Ishikawa (cell line): Measurements from ENCODE around the gene AKAP9.

Source experiments
- EGR1 ChIP-seq: IDR thresholded peaks from 2 replicates; pipeline ENCODE4 v1.6.1; 2012
- RAD21 ChIP-seq: IDR thresholded peaks from 2 replicates; pipeline ENCODE4 v1.6.1; 2012; ENCODE audit warnings: low read depth
- TAF1 ChIP-seq: IDR thresholded peaks from 2 replicates; pipeline ENCODE4 v1.6.1; 2012; ENCODE audit warnings: low read depth, mild to moderate bottlenecking
- TF ChIP-seq, protein P1 (sequence below): IDR thresholded peaks from 2 replicates; pipeline ENCODE4 v1.6.1; 2012

DNA sequence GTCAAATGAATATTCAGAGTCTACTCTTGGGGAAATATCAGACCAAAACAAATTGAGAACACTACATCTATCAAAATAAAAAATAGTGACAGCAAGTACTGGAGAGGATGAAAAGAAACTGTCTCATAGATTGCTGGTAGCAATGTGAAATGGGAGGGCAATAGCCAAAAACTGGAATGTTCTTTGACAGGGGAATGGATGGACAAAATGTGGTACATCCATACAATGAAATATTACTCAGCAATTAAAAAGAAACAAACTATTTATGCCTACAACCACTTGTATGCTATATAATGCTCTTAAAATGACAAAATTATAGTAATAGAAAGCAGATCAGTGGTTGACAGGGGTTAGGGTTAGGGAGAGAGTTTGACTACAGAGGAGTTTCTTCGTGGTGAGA, 147.6 kb downstream of the AKAP9 start:
- TF ChIP-seq, protein P1, sequence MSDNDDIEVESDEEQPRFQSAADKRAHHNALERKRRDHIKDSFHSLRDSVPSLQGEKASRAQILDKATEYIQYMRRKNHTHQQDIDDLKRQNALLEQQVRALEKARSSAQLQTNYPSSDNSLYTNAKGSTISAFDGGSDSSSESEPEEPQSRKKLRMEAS = no peak
- TF ChIP-seq TAF1 (no peak), RAD21 (no peak), EGR1 (no peak)
